NCI-H2107 (cell line): ENCODE measurements around the gene AMBRA1.

Experiments used
- DNase-seq: peaks from one replicate; lab custom pipeline; 2025; lab: John Stamatoyannopoulos, UW

The AMBRA1 gene

DNA sequence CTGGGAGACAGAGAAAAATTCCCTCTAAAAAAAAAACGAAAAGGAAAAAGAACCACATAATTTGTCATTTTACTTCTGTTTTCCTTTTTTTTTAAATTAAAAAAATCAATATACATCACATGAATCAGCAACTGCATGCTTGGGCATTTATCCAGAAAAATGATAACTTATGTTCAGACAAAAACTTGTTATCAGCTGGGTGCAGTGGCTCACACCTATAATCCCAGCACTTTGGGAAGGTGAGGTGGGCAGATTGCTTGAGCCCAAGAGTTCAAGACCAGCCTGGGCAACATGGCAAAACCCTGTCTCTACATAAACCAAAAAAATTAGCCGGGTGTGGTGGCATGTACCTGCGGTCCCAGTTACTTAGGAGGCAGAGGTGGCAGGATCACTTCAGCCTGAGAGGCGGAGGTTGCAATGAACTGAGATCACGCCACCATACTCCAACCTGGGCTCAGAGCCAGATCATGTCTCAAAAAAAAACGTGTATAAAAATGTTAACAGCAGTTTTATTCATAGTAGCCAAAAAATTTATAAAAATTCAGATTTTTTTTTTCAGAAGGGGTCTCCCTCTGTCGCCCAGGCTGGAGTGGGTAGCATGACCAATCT lies 28.5 kb downstream of the AMBRA1 start:
- no peak for DNase-seq

- no peak for DNase-seq
These were observed 29.4 kb downstream of the AMBRA1 start for GRCh38 chr11:46564459-46564858.

DNA sequence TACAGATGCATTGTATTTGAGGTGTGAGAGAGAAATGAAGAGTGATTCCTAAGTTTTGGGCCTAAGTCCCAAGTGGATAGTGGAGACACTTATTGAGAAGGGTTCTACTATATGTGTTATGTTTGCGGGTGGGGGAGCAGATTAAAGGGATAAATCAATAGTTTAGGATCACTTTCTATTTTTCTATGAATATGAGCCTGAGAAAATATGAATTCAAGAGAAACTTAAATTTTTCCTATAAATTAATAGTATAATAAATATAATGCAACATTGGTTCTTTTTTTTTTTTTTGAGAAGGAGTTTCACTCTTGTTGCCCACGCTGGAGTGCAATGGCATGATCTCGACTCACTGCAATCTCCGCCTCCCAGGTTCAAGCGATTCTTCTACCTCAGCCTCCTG lies 31.3 kb downstream of the AMBRA1 start:
- no peak for DNase-seq

DNA sequence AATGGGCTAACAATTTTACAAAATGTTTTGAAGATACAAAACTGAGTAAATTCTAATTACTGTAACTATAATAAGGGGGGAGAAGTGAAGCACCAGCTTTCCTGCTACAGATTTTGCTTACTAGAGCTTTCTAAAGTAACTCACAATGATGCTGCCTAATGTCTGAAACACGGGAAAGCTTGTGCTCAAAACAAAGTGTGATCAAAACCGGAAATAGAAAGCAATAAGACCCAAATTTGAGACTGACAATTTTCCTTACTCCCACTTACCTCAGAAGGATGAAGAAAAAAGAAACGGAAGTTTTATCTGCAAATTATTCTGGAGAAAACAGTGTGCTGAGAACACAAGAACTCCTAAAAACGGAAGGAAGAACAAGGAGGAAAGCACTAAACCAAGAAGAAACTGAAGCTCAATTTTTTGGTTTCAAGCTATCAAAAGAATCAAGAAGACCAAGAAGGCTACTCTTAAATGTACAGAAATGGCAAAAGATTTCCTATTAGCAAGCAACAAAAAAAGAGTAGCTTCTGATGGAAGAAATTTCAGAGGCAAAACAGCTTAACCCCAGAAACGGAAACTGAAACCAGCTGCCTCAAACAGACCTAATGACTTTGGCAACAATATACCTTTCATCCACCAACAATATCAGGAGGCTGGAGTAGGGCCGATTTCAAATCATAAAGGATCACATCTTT lies 33.4 kb downstream of the AMBRA1 start:
- DNase-seq, result no peak

- no peak for DNase-seq
These were observed 34.0 kb downstream of the AMBRA1 start for GRCh38 chr11:46559815-46560214.

DNA sequence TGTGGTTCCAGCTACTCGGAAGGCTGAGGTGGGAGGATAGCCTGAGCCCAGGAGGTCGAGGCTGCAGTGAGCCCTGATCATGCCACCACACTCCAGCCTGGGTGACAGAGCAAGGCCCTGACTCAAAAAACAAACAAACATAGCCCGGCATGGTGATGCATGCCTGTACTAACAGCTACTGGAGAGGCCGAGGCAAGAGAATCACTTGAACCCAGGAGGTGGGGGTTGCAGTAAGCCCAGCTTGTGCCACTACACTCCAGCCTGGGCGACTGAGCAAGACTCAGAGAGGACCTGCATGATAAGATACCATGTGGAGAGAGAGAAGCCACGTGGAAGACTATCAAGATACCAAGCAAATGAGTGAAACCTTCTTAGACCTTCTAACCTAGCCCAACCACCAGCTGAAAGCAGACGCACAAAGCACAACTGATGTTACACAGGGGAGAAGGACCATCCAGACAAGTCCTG lies 36.1 kb downstream of the AMBRA1 start:
- no peak for DNase-seq

DNA sequence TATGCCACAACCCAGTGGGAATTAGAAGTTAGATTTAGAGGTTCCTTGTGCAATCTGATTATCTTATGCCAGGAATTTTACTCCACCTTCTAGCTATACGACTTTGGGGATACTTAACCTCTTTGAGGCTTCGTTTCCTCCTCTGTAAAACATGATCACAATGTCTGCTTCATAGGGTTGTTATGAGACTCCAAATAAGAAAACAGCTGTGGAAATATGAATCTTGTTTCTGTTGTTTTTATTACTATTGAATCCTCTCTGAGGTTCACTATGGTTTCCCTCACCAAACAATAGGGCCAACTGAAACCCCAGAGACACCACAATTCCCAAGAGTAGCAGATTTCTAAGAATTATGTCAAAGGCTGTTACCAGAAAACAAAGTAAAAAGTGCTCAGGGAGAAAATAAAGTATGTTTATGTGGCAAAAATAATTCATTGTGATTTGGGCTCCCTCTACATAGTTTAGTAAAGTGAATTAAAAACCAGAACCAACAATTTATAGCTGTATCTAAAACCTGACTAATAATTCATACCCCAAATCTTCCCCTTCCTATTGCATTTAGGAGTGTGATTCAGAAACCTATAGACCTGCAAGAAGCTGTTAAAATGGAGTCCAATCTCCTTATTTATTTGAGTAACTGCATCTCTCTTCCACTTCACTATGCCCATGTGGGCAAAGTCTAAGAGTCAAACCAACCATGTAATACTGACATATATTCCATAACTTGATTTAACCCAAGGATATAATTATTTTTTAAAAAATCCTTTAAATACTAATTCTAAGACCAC lies 38.4 kb downstream of the AMBRA1 start:
- DNase-seq, result no peak

- DNase-seq, result no peak
These were observed 39.3 kb downstream of the AMBRA1 start for GRCh38 chr11:46554213-46555147.

GRCh38 chr11:46553814-46554212 lies 40.0 kb downstream of the AMBRA1 start:
- no peak for DNase-seq

- no peak for DNase-seq
These were observed 42.6 kb downstream of the AMBRA1 start for GRCh38 chr11:46551261-46551660.

GRCh38 chr11:46547579-46547978 lies 46.2 kb downstream of the AMBRA1 start:
- DNase-seq, result no peak

GRCh38 chr11:46543564-46543963 lies 50.3 kb downstream of the AMBRA1 start:
- DNase-seq, result no peak

DNA sequence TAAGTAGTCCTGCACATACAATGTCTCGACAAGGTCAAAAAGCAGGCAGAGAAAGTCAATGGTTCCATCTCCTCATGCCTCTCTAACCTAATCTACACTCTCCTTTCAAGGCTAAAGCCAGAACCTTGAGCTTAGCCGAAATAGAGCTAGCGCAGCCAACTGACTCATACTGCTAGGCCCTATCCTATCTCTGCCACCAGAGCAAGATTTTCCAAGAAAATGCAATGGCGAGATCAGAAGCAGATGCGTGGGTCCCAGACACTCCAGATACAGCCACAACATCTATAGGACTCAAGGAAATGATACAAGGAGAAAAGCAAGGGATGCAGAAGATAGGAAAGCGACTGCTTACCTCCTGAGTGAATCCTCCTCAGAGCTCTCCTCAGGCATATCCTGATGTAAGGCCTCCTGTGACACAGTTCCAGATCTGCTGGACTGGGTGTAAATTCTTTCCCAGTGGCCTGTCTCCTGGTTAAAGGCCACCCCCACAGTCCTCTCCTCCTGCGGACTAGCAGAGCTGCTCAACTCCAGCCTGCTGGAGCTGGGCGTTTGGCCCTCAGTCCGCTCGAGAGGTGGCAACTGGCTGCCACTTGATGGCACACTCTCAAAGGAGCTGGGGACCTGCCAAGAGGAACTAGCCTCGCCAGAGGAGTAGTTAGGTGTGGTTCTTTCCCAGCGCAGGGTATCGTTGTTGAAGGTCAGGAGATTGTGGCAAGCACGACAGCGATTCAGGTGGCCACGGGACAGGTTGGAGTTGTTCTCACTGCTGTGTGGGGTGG lies 52.0 kb downstream of the AMBRA1 start:
- DNase-seq, result no peak

GRCh38 chr11:46540807-46541206 lies 53.0 kb downstream of the AMBRA1 start:
- no peak for DNase-seq

- DNase-seq, result peak; percentile 76
These were observed 56.1 kb downstream of the AMBRA1 start for GRCh38 chr11:46537537-46538295.

- no peak for DNase-seq
These were observed 56.7 kb downstream of the AMBRA1 start for GRCh38 chr11:46537121-46537520.

DNA sequence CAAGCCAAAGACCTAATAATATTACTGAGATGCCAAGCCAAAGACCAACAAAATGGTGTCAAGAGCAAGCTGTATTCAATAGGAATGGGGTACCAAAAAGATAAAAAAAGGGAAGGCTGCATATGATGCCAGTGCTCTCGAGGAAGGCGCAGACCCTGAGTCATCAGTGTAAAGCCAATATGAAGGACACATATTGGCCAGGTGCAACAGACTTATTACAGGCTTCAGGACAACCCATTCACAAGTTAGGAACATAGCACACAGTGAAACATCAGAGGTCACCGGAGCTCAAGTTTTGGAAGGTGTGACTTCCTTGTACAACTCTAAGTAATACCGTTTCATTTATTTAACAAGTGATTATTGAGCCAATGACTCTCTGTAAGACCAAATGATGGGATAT lies 58.1 kb downstream of the AMBRA1 start:
- no peak for DNase-seq

GRCh38 chr11:46534711-46535110 lies 59.1 kb downstream of the AMBRA1 start:
- DNase-seq, result no peak

DNA sequence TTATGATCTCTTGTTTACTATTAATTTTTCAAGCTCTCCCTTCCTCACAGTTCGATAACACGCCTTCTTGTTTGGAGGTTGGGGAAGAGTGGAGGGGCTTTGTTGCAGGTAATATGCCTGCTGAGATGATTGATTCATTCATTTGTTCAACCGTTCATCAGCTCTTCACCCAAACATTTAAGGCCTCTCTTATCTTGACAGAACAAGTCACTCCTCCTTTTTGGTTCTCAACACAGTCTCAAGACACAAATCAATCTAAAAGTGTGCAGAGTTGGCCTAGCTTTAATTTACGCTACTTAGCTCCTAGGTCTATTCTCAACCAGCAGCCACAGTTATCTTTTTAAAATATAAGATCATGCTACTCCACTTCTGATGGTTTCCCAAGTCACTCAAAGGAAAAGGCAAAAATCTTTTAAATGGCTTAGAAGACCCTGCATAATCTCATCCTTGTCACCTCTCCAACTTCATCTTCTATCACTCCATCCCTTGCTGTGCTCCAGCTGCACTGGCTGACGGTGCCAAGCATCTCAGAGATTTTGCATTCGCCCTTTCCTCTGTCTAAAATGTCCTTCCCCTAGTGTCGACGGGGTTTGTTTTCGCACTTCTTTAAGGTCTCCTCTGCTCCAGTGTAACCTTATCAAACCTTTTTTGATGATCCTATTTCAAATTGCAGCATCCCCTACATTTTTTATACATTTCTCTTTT lies 60.3 kb downstream of the AMBRA1 start:
- DNase-seq, result no peak
